Panc1 (cell line): ENCODE results near the gene SELENOF. TPM values are rescaled to one million over a fixed set of nuclear protein-coding genes. Genes with fewer than 3 reads are reported as not detected.

Source experiments
- ATAC-seq: fragments of 200-7000 bp; cut with Tn5 transposase; 2 replicates; pipeline ENCODE4 v1.9.1; 2020; ENCODE audit warnings: mild to moderate bottlenecking, moderate library complexity
- BruUV-seq: library from RNA; stranded (reverse); fragments of 400-500 nt; replicated peaks from 2 replicates; lab custom pipeline; 2021; lab: Mats Ljungman, UMichigan
- CTCF ChIA-PET: fragments of 300-600 bp; sonication (Branson Sonifier 250); formaldehyde crosslinking; loops from one replicate; lab custom pipeline; 2022; ENCODE audit warnings: antibody characterized with exemption; lab: Charles Lee
- POLR2A ChIA-PET: fragments of 300-600 bp; sonication (Branson Sonifier 250); formaldehyde crosslinking; loops from one replicate; lab custom pipeline; 2022; ENCODE audit warnings: antibody characterized with exemption; lab: Charles Lee
- DNase-seq: peaks from one replicate; pipeline ENCODE4 v3.0.0-alpha.2; 2010; ENCODE audit warnings: low read depth, low spot score
- H3K27ac ChIP-seq: 2 replicates; pipeline ENCODE4 v1.5.1; 2011; ENCODE audit warnings: mild to moderate bottlenecking, low read length, inconsistent platforms
- H3K27me3 ChIP-seq: fragments of 200-500 bp; sonication (Bioruptor generic); 2 replicates; pipeline ENCODE4 v1.6.0; 2014; ENCODE audit warnings: low read length, inconsistent platforms; ENCODE audit not compliant: control insufficient read depth, insufficient read depth
- H3K36me3 ChIP-seq: fragments of 200-500 bp; sonication (Bioruptor generic); 2 replicates; pipeline ENCODE4 v1.5.1; 2014; ENCODE audit warnings: inconsistent platforms, mild to moderate bottlenecking, low read length, moderate library complexity; ENCODE audit not compliant: control insufficient read depth, insufficient read depth
- H3K4me1 ChIP-seq: 2 replicates; pipeline ENCODE4 v1.5.1; 2011; ENCODE audit warnings: inconsistent platforms, mild to moderate bottlenecking, low read length, moderate library complexity; ENCODE audit not compliant: control insufficient read depth, insufficient read depth
- H3K4me3 ChIP-seq, 2 experiments: 2 replicates each; pipeline ENCODE4 v1.5.1; 2011 to 2012; ENCODE audit warnings: low read depth in 2 of 2, low read length in 2 of 2, mild to moderate bottlenecking in 2 of 2, inconsistent platforms in 1 of 2, moderate library complexity in 1 of 2
- H3K9me3 ChIP-seq: fragments of 200-500 bp; sonication (Bioruptor generic); 2 replicates; pipeline ENCODE4 v1.5.1; 2014; ENCODE audit warnings: low read depth, mild to moderate bottlenecking, inconsistent platforms, low read length, moderate library complexity; ENCODE audit not compliant: control insufficient read depth, insufficient read depth
- CTCF ChIP-seq: fragments of 450-650 bp; IDR thresholded peaks from 2 replicates; pipeline ENCODE4 v1.5.1; 2017; ENCODE audit warnings: mild to moderate bottlenecking
- POLR2AphosphoS5 ChIP-seq: IDR thresholded peaks from 2 replicates; pipeline ENCODE4 v1.6.1; 2012; ENCODE audit warnings: mild to moderate bottlenecking, low read depth, low read length, moderate library complexity
- REST ChIP-seq, 2 experiments: IDR thresholded peaks; 2 replicates each; pipeline ENCODE4 v1.6.1; 2011 to 2012; ENCODE audit warnings: low read depth in 2 of 2, control low read depth in 1 of 2, low read length in 1 of 2, mild to moderate bottlenecking in 1 of 2, moderate library complexity in 1 of 2; ENCODE audit not compliant: insufficient read depth in 1 of 2
- SIN3A ChIP-seq: IDR thresholded peaks from 2 replicates; pipeline ENCODE4 v1.6.1; 2012; ENCODE audit warnings: low read depth, mild to moderate bottlenecking, low read length, moderate library complexity, borderline replicate concordance; ENCODE audit not compliant: insufficient read depth
- TCF7L2 ChIP-seq: IDR thresholded peaks from 2 replicates; pipeline ENCODE4 v1.6.1; 2011; ENCODE audit warnings: mild to moderate bottlenecking, low read depth, low read length, inconsistent platforms
- in situ Hi-C: cut with HindIII; loops from 2 replicates; pipeline ENCODE4 v1.10.0; 2016; ENCODE audit warnings: low sequenced_read_pairs, low pct_unique_long_range_greater_than_20kb
- intact Hi-C: fragments of 100-400 bp; cut with micrococcal nuclease; formaldehyde crosslinking; loops from one replicate; pipeline ENCODE4 v1.10.0; 2022; ENCODE audit not compliant: unreplicated experiment
- total RNA-seq: library from RNA; stranded (reverse); gene quantifications from one replicate; pipeline ENCODE4 v1.2.1, GENCODE V29; 2021; ENCODE audit not compliant: unreplicated experiment

SELENOF gene
- total RNA-seq, 1 experiment from 2014 or later: 190 TPM

GRCh38 chr1:86915737-86916235 lies 1.9 kb upstream of the SELENOF start:
- peak overlapping the region; percentile 94 to 95 for H3K4me3 ChIP-seq
- no peak for DNase-seq
- ChIA-PET CTCF (interaction anchor here (1.4 kb wide), 1 partner anchor 49 kb away, joined by 3 read pairs; no protein-coding TSS in a partner anchor), POLR2A (interaction anchor here (0.8 kb wide), 1 partner anchor 18 kb away, joined by 3 read pairs; no protein-coding TSS in a partner anchor)
- BruUV-seq: no TSS peak
- peaks cover 3% of the 10 kb centered on the region; the same call in 1 of the 2 replicates for H3K9me3 ChIP-seq
- peak overlapping the region; percentile 89 for H3K27ac ChIP-seq
- ATAC-seq: no peak
- H3K36me3 ChIP-seq: peaks cover 4% of the 10 kb centered on the region; the same call in 1 of the 2 replicates
- TF ChIP-seq CTCF (no peak), REST (IDR thresholded peaks at IDR 0.05; ENCODE audit: insufficient read depth in 1 of 2, low read depth in 2 of 2, low read length in 1 of 2) (no peak), TCF7L2 (no peak), POLR2AphosphoS5 (no peak), SIN3A (no peak)
- intact Hi-C loops (loop anchor here (10.0 kb wide), 1 partner anchor 109 kb away; no protein-coding TSS in a partner anchor), in situ Hi-C loops (no loop called here)
- no peaks in the 10 kb centered on the region for H3K27me3 ChIP-seq
- H3K4me1 ChIP-seq: peaks cover 20% of the 10 kb centered on the region; the same call in 1 of the 2 replicates

- H3K4me3 ChIP-seq: peak overlapping the region; percentile 94 to 95
- H3K27ac ChIP-seq: peak overlapping the region; percentile 89
- H3K9me3 ChIP-seq: no peaks in the 10 kb centered on the region
- peak; percentile 39 for DNase-seq
- TSS peak; percentile 72 for BruUV-seq
- H3K27me3 ChIP-seq: no peaks in the 10 kb centered on the region
- peaks cover 21% of the 10 kb centered on the region; the same call in 1 of the 2 replicates for H3K4me1 ChIP-seq
- in situ Hi-C loops (no loop called here), intact Hi-C loops (loop anchor here (10.0 kb wide), 1 partner anchor 110 kb away; no protein-coding TSS in a partner anchor)
- H3K36me3 ChIP-seq: peaks cover 4% of the 10 kb centered on the region; the same call in 1 of the 2 replicates
- peak; percentile 39 for ATAC-seq
- ChIA-PET CTCF (interaction anchor here (1.4 kb wide), 1 partner anchor 50 kb away, joined by 3 read pairs; no protein-coding TSS in a partner anchor), POLR2A (interaction anchor here (0.8 kb wide), 1 partner anchor 19 kb away, joined by 3 read pairs; no protein-coding TSS in a partner anchor)
- TF ChIP-seq TCF7L2: no peak
- no peak for TF ChIP-seq REST (IDR thresholded peaks at IDR 0.05; ENCODE audit: insufficient read depth in 1 of 2, low read depth in 2 of 2, low read length in 1 of 2)
- no peak for TF ChIP-seq POLR2AphosphoS5
- TF ChIP-seq CTCF: no peak
- TF ChIP-seq SIN3A: no peak
These were observed 1.2 kb upstream of the SELENOF start for GRCh38 chr1:86914998-86915736.
